Measurements from ENCODE around the gene SUSD3.

Gene SUSD3

GRCh38 chr9:93051680-93052089, 6.8 kb upstream of the SUSD3 start:
- DNase-seq = no peak

GRCh38 chr9:93052791-93053540, 5.5 kb upstream of the SUSD3 start:
- no peak for DNase-seq

DNA sequence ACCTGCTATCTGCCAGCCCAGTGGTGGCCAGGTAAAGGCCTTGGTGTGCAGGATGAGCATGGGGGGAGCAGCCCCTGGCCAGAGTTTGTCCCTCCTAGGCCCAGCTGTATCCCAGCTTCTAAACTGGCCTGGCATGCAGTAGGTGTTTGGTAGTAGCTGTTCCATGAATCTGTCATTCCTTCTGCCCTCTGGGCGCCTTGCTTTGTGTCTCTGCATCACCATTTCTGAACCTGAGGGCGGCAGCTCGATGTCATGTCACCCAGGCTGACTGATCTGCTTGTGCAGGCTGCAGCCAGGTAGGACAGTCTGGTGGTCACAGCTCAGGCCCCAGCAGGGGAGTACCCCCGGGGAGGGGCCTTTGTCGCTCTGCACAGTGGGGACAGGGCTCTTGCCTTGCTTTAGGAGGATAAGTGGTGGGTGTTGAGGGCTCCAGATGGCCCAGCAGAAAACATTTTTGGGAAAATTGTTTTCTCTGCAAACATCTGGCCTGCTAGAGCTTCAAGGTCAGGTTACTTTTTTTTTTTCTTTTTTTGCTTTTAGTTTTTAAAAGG, 4.6 kb upstream of the SUSD3 start:
- no peak for DNase-seq

GRCh38 chr9:93054758-93055704, 3.5 kb upstream of the SUSD3 start:
- no peak for DNase-seq

- no peak for DNase-seq
Measured at GRCh38 chr9:93057042-93057702, 1.3 kb upstream of the SUSD3 start.

DNA sequence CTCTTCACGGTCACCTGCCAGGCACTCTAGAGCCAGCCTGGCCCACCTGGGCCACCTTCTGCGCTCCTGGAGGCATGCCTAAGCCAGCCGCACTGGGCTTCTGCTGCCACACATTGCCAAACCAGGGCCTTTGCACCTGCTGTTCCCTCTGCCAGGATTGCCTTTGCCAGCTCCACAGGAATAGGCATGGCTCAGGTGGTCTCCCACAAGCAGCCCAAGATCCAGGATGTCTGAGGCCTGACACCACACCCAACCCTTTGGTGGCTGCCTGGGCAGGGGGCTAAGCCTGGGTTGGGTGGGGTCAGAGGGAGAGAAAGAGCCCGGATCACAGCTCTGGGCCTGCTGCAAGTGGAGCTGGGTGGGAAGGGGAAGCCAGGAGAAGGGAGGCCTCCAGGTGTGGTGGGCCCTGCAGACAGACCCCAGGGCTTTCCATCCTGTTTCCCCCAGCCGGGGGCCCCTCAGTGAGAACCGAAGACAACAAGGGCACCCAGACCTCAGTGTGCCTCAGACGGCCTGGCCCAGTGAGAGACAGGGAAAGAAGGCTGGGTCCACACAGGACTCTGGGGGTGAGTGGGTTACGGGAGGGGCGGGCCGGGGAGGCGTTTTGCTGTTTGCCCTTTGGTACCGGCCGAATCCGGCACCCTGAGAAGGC, 672 bp upstream of the SUSD3 start:
- DNase-seq = no peak

- peak in 3 of 56 donors; percentile 19 to 33 (median 29) for DNase-seq
Measured at GRCh38 chr9:93059011-93059714, 662 bp downstream of the SUSD3 start.

- DNase-seq = no peak
Measured at GRCh38 chr9:93059715-93060578, 1.4 kb downstream of the SUSD3 start.

DNA sequence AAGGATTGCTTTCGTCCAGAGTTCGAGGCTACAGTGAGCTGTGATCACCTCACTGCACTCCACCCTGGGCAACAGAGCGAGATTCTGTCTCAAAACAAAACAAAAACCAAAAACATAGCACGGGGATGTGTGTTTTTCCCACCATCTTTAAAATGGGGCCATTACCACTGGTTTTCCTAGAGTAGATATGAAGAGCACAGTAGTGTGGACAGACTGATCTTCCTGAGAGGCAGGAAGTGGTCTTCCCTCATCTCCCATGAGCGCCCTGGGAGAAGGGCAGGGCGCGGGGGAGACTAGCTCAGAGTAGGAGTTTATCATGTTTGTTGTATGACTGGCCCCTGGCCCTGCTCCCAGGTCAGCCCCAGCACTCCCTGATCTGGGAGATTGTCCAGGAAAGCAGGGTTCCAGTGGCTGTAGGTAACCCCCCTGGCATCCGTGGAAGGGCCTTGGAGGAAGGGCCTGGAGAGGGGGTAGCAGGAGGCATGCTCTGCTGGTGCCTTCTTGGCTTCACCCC, 2.3 kb downstream of the SUSD3 start:
- no peak for DNase-seq

DNA sequence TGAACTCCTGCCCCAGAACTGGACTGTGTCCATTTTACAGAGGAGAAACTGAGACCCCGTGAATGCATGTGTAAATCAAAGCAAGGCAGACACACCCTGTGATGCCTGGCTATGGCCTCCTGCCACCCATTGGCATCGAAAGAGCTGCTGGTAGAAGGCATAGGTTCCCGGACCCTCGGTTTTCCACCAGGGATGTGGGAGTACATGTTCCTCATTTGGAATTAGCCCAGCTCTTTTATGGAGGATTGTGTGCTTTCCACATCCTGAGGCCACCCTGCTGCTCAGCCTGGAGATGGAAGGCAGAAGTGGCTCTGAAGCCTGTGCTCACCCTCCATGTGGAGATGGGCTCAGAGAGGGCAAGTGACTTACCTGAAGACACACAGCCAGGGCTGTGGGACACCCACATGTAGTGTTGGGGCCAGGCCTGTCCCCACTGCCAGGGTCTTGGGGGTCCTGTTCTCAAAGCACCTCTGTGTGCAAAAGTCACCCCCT, 2.8 kb downstream of the SUSD3 start:
- no peak for DNase-seq

- DNase-seq = no peak
Measured at GRCh38 chr9:93061791-93062763, 3.6 kb downstream of the SUSD3 start.

- DNase-seq = peak in 2 of 56 donors; percentile 8 to 27
Measured at GRCh38 chr9:93064392-93065134, 6.1 kb downstream of the SUSD3 start.

DNA sequence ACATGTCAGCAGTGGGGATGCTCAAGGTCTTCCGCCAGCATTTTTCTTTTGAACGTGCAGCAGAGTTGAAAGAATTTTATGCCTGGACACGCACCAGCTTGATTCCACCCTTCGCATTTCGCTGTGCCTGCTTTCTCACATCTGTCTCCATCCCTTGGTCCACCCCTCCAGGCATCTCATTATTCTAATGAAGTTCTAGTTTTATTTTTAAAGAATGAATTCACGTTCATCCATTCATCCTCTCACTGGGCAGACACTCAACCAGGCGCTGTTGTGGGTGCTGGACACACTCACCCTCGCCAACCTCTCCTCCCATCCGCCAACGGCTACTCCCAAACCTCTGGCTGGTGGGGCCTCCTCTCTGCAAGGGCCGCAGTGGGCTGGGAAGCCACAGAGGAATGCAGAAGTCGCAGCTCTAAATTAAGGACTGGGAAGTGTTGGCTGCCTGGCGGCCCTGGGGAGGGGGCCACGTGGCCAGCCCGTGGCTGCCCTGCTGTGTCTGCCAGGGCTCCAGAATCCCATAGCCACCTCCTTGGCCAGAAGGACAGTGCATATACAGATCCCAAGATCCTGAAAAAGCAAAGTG, 6.7 kb downstream of the SUSD3 start:
- peak in 21 of 56 donors; percentile 12 to 64 (median 25) for DNase-seq

GRCh38 chr9:93066978-93067603, 8.6 kb downstream of the SUSD3 start:
- no peak for DNase-seq

DNA sequence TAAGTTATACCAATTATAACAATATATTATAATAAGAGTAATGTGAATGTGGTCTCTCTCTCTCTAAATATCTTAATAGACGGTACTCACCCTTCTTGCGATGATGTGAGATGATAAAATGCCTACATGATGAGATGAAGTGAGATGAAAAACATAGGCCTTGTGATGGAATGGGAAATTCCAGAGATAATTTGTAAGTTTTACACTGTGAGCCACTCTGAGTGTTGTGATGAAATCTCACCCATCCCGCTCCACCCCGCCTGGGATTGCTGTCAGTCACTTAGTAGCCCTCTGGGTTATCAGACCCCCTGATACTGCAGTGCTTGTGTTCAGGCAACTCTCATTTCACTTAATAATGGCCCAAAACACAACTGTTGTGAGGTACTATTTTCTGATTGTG, 10.5 kb downstream of the SUSD3 start:
- DNase-seq = no peak

DNA sequence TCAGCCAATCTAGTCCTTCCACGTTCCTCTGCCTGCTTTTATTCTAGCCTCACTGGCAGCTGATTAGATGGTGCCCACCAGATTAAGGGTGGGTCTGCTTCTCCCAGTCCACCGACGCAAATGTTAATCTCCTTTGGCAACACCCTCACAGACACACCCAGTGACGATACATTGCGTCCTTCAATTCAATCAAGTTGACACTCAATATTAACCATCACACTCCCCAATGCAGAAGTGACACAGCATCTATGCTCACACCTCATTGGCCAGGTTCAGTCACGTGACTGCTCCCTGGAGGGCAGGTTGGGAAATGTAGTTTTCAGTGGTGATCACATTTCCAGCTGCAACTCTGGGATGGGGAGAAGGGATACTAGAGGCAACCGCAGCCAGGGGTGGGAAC, 13.0 kb downstream of the SUSD3 start:
- DNase-seq = no peak
